Liver (tissue), 9 donors: ENCODE data around the gene ARHGAP8. TPM values are rescaled to one million over a fixed set of nuclear protein-coding genes. Genes with fewer than 3 reads are reported as not detected.

Source experiments
- DNase-seq: peaks from one replicate; pipeline ENCODE4 v3.0.0-alpha.2; 2017; ENCODE audit warnings: low spot score
- H3K27ac ChIP-seq, 2 donors: one replicate each; pipeline ENCODE4 v1.7.0; 2013; ENCODE audit warnings: inconsistent platforms in 2 of 2, low read length in 2 of 2, control low read depth in 1 of 2, low read depth in 1 of 2, mild to moderate bottlenecking in 1 of 2
- H3K27me3 ChIP-seq, 4 donors: one replicate each; pipeline versions ENCODE4 v1.6.1 to v1.7.0; 2013; ENCODE audit warnings: low read length in 3 of 4, inconsistent platforms in 1 of 4, mild to moderate bottlenecking in 1 of 4, moderate library complexity in 1 of 4; ENCODE audit not compliant: control insufficient read depth in 4 of 4, insufficient read depth in 4 of 4
- H3K36me3 ChIP-seq, 4 donors: one replicate each; pipeline versions ENCODE4 v1.6.1 to v1.7.0; 2013; ENCODE audit warnings: low read length in 3 of 4, mild to moderate bottlenecking in 3 of 4, low read depth in 1 of 4, moderate library complexity in 1 of 4; ENCODE audit not compliant: control insufficient read depth in 4 of 4, insufficient read depth in 3 of 4
- H3K4me1 ChIP-seq, 4 donors: one replicate each; pipeline versions ENCODE4 v1.6.1 to v1.7.0; 2013; ENCODE audit warnings: low read length in 3 of 4, mild to moderate bottlenecking in 3 of 4, moderate library complexity in 1 of 4; ENCODE audit not compliant: control insufficient read depth in 4 of 4, insufficient read depth in 4 of 4
- H3K4me3 ChIP-seq, 3 donors: one replicate each; pipeline versions ENCODE4 v1.6.1 to v1.7.0; 2013; ENCODE audit warnings: low read length in 3 of 3, control low read depth in 1 of 3, low read depth in 1 of 3, mild to moderate bottlenecking in 1 of 3
- H3K9ac ChIP-seq, 2 donors: one replicate each; pipeline ENCODE4 v1.7.0; 2013; ENCODE audit warnings: low read length in 2 of 2, mild to moderate bottlenecking in 2 of 2, moderate library complexity in 2 of 2, control low read depth in 1 of 2, low read depth in 1 of 2
- H3K9me3 ChIP-seq, 4 donors: one replicate each; pipeline versions ENCODE4 v1.6.1 to v1.7.0; 2013; ENCODE audit warnings: low read length in 3 of 4; ENCODE audit not compliant: control insufficient read depth in 4 of 4
- ATF3 ChIP-seq: IDR thresholded peaks from 2 replicates; pipeline ENCODE4 v1.6.1; 2016; ENCODE audit warnings: antibody characterized with exemption
- CTCF ChIP-seq: fragments of 150-350 bp; IDR thresholded peaks from 2 replicates; pipeline ENCODE4 v1.5.1; 2017; ENCODE audit warnings: improper control_type of control experiment, low read depth, low read length; ENCODE audit not compliant: missing input control
- EGR1 ChIP-seq, 2 donors: IDR thresholded peaks; 2 replicates each; pipeline ENCODE4 v1.6.1; 2016 to 2018; ENCODE audit warnings: antibody characterized with exemption in 2 of 2, low read depth in 2 of 2
- FOXA1 ChIP-seq: IDR thresholded peaks from 2 replicates; pipeline ENCODE4 v1.6.1; 2016; ENCODE audit warnings: antibody characterized with exemption
- FOXA2 ChIP-seq: IDR thresholded peaks from 2 replicates; pipeline ENCODE4 v1.6.1; 2016; ENCODE audit warnings: antibody characterized with exemption
- GABPA ChIP-seq, 2 donors: IDR thresholded peaks in 1 of 2; conservative IDR thresholded peaks in 1 of 2; 2 replicates each; pipeline ENCODE4 v1.6.1; 2016; ENCODE audit warnings: antibody characterized with exemption in 2 of 2, mild to moderate bottlenecking in 1 of 2, moderate library complexity in 1 of 2
- HNF4A ChIP-seq, 2 donors: conservative IDR thresholded peaks; 2 replicates each; pipeline ENCODE4 v1.6.1; 2016; ENCODE audit warnings: antibody characterized with exemption in 2 of 2, mild to moderate bottlenecking in 2 of 2
- HNF4G ChIP-seq: IDR thresholded peaks from 2 replicates; pipeline ENCODE4 v1.6.1; 2016; ENCODE audit warnings: antibody characterized with exemption
- JUND ChIP-seq, 2 donors: IDR thresholded peaks; 2 replicates each; pipeline ENCODE4 v1.6.1; 2016; ENCODE audit warnings: antibody characterized with exemption in 2 of 2
- MAX ChIP-seq: IDR thresholded peaks from 2 replicates; pipeline ENCODE4 v1.6.1; 2016; ENCODE audit warnings: antibody characterized with exemption
- NR2F2 ChIP-seq: IDR thresholded peaks from 2 replicates; pipeline ENCODE4 v1.6.1; 2016; ENCODE audit warnings: antibody characterized with exemption
- RAD21 ChIP-seq, 2 donors: IDR thresholded peaks; 2 replicates each; pipeline ENCODE4 v1.6.1; 2016; ENCODE audit warnings: antibody characterized with exemption in 2 of 2, mild to moderate bottlenecking in 2 of 2
- REST ChIP-seq: IDR thresholded peaks from 2 replicates; pipeline ENCODE4 v1.6.1; 2016; ENCODE audit warnings: antibody characterized with exemption, mild to moderate bottlenecking
- SP1 ChIP-seq: IDR thresholded peaks from 2 replicates; pipeline ENCODE4 v1.6.1; 2018; ENCODE audit warnings: antibody characterized with exemption, mild to moderate bottlenecking
- TAF1 ChIP-seq: conservative IDR thresholded peaks from 2 replicates; pipeline ENCODE4 v1.6.1; 2016; ENCODE audit warnings: antibody characterized with exemption, mild to moderate bottlenecking
- ZBTB33 ChIP-seq: IDR thresholded peaks from 2 replicates; pipeline ENCODE4 v1.6.1; 2016; ENCODE audit warnings: antibody characterized with exemption
- WGBS: extraction: QIAGEN DNeasy Blood & Tissue Kit; methylation state at CpG from one replicate; pipeline ENCODE4 v1.1.7; 2013; 5-methylcytosine and 5-hydroxymethylcytosine counted together
- polyA plus RNA-seq, 2 donors: library from polyadenylated mRNA; stranded (reverse) in 1 of 2; unstranded in 1 of 2; fragments of 200-250 nt in 1 of 2; fragments of >200 nt in 1 of 2; fragmentation: Nextera tagmentation in 1 of 2; extraction: Ambion mirVana in 1 of 2; gene quantifications; one replicate each; pipeline versions ENCODE4 v1.2.1 to v1.2.3, GENCODE V29; 2013 to 2015
- total RNA-seq, 2 donors: library from RNA; depleted of rRNA; stranded (reverse); fragments of >200 nt; gene quantifications; one replicate each; pipeline ENCODE4 v1.2.3, GENCODE V29; 2014
- donor health status: healthy.
- donor health status: healthy.
- donor health status: healthy.
- donor health status: healthy.
- donor health status: healthy.

Gene ARHGAP8
- total and polyA plus RNA-seq, 4 donors: 0.58 to 1.8 (median 1.1) TPM

DNA sequence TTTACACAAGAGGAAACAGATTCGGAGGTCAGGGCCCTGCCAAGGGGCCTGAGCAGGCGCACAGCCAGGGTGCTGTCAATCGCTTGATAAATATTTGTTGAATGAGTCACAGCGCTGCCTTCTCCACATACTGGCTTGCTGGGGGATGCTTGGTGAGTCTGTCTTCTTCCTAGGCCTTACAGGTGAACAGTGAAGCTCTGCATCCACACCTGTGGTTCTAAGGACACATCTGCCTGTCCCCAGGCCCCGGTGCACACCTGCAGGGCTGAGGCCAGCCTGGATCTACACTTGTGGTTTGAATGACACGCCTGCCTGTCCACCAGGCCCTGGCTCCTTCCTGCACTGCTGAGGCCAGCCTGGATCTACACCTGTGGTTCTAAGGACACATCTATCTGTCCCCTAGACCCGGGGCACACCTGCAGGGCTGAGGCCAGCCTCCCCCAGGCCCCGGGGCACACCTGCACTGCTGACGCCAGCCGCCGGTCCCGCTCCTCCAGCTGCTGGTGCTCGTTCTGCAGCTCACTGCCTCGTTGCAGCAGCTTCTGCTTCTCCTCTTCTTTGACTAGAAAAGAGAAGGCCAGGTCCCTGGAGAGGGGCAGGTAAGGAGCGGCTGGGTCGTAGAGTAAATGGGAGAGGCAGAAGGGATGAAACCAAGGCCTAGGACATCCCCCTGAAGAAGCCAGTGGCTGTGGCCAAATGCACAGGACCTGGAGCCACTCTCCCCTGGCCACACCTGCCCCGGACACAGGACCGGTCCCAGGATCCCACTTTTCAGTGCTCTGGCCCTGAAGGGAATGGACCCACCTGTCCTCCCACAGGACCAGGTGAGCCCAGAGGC lies 132.8 kb downstream of the ARHGAP8 start (continued):
- TF ChIP-seq HNF4A (conservative IDR thresholded peaks at IDR 0.05) (no peak), GABPA (IDR thresholded peaks at IDR 0.05 in 1 of 2, conservative IDR thresholded peaks at IDR 0.05 in 1 of 2) (no peak), MAX (no peak), RAD21 (IDR thresholded peaks at IDR 0.05) (no peak)

GRCh38 chr22:44885806-44886360 lies 133.5 kb downstream of the ARHGAP8 start:
- WGBS: 85% methylated on average over 14 of the region's 14 CpGs
- no peaks in the 10 kb centered on the region for H3K27me3 ChIP-seq
- H3K27ac ChIP-seq: no peak overlapping the region
- H3K9ac ChIP-seq: no peak overlapping the region
- no peaks in the 10 kb centered on the region for H3K9me3 ChIP-seq
- no peaks in the 10 kb centered on the region for H3K36me3 ChIP-seq
- TF ChIP-seq ZBTB33 (no peak), ATF3 (no peak), SP1 (no peak), FOXA1 (no peak), HNF4A (conservative IDR thresholded peaks at IDR 0.05) (no peak), HNF4G (no peak), NR2F2 (no peak), EGR1 (IDR thresholded peaks at IDR 0.05; ENCODE audit: low read depth in 2 of 2) (no peak), TAF1 (no peak), RAD21 (IDR thresholded peaks at IDR 0.05) (no peak), CTCF (no peak)
- no peaks in the 10 kb centered on the region for H3K4me1 ChIP-seq
- no peak for DNase-seq
- no peak overlapping the region for H3K4me3 ChIP-seq

DNA sequence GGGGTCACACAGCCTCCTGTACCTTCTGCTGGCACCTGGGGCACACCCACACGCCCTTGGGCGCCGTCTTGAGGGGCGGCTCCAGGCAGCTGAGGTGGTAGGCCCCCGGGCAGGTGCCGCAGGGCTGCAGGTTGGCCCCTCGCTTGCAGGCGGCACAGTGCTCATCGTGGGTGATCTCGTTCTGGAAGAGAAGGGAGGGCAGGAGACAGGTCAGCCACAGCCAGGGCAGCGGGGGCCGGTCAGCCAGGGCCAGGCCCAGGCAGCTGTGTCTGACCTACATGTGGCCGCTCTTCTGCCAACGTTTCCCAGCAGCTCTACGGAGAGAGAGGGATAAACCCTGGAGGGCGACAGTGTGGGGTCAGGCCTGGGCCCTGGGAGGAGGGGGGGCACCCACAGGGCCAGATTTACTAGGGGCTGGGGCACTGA lies 135.6 kb downstream of the ARHGAP8 start:
- Histone ChIP-seq H3K36me3 (no peaks in the 10 kb centered on the region), H3K4me1 (no peaks in the 10 kb centered on the region), H3K27me3 (no peaks in the 10 kb centered on the region), H3K4me3 (no peak overlapping the region), H3K27ac (no peak overlapping the region), H3K9ac (no peak overlapping the region), H3K9me3 (no peaks in the 10 kb centered on the region)
- no peak for DNase-seq
- WGBS: 88% methylated on average over 16 of the region's 16 CpGs
- no peak for TF ChIP-seq HNF4A (conservative IDR thresholded peaks at IDR 0.05)
- TF ChIP-seq REST: no peak
- no peak for TF ChIP-seq FOXA2
- no peak for TF ChIP-seq MAX
- no peak for TF ChIP-seq HNF4G
- no peak for TF ChIP-seq JUND (IDR thresholded peaks at IDR 0.05)
- TF ChIP-seq TAF1: no peak
- no peak for TF ChIP-seq CTCF
- TF ChIP-seq RAD21 (IDR thresholded peaks at IDR 0.05): no peak
- no peak for TF ChIP-seq SP1
